GM21786 (cell line): ENCODE data around the gene PLCXD1.
"Not testable (repeated sequence)": the region's sequence is repeated elsewhere in the genome, so short reads cannot be mapped to it uniquely, and the experiment has no call there.

Experiments used
- ATAC-seq: cut with Tn5 transposase; IDR thresholded peaks from one replicate; pipeline ENCODE4 v1.9.1; 2021; ENCODE audit not compliant: unreplicated experiment

The PLCXD1 gene

GRCh38 chrX:291411-291901, 10.3 kb downstream of the PLCXD1 start:
- no peak for ATAC-seq

DNA sequence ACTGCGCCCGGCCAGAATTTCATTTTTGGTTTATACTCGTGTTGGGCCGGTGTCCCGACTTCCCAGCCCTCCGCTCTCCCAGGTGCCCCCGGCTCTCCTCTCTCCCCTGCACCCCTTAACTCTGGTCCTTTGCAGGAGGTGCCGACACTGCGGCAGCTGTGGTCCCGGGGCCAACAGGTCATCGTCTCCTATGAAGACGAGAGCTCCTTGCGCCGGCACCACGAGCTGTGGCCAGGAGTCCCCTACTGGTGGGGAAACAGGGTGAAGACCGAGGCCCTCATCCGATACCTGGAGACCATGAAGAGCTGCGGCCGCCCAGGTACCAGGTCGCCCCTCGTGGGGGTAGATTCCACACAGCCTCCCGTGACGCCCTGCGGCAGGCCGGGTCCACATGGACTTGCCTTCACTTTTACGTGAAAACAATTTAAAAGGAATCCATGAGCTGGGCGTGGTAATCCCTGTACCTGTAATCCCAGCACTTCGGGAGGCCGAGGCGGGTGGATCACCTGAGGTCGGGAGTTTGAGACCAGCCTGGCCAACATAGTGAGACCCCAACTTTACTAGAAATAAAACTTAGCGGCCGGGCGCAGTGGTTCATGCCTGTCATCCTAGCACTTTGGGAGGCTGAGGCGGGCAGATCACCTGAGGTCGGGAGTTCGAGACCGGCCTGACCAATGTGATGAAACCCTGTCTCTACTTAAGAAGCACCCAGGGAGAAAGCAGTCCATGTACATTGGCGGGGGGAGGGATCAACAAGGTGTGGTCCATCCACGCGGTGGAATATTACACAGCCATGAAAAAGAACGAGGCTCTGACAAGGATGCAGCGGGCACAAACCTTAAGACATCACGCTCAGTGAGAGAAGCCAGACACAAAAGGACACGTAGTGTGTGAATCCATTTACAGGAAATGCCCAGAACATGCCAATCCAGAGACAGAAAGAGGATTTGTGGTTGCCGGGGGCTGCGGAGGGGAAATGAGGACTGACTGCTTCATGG, 12.0 kb downstream of the PLCXD1 start:
- ATAC-seq, result no peak

DNA sequence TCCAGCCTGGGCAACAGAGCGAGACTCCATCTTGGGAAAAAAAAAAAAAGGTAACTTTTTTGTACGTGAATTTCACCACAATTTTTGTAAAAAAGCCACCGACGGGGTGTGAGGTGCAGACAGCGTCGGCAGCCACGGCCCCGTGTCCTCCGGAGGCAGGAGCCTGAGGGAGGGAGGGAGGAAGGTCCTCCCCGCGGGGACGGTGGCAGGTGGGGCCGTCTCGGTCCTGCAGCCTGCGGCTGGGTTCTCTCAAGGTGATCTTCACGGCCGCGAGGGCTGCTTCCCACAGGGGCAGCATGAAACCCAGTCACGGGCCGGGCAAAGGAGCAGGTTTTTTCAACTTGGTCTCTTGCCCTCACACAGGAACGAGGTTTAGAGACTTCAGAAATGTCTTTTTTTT, 14.0 kb downstream of the PLCXD1 start:
- ATAC-seq, result no peak

GRCh38 chrX:298993-299392, 17.8 kb downstream of the PLCXD1 start:
- no peak for ATAC-seq

GRCh38 chrX:300334-300733, 19.2 kb downstream of the PLCXD1 start:
- no peak for ATAC-seq

DNA sequence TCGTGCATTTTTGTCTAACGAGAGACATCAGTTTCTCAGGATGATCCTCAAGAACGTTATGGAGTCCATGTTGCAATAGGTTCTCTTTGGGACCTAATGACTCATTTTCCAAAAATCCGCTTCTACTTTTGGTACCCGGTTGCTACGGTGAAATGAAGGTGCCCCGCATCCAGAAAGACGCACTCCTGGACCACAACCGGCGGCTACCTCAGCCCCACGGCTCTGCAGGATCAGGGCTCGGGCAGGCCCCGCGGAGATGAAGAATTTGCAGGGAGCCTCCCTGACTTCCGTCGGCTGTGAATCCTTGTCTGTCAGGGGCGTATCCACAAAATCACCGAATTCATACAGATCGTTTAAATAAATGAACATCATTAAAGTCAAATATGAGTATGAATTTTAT, 21.8 kb downstream of the PLCXD1 start:
- no peak for ATAC-seq

GRCh38 chrX:305781-306613, 24.8 kb downstream of the PLCXD1 start:
- not testable (repeated sequence) for ATAC-seq

GRCh38 chrX:306614-307251, 25.6 kb downstream of the PLCXD1 start:
- ATAC-seq, result not testable (repeated sequence)

DNA sequence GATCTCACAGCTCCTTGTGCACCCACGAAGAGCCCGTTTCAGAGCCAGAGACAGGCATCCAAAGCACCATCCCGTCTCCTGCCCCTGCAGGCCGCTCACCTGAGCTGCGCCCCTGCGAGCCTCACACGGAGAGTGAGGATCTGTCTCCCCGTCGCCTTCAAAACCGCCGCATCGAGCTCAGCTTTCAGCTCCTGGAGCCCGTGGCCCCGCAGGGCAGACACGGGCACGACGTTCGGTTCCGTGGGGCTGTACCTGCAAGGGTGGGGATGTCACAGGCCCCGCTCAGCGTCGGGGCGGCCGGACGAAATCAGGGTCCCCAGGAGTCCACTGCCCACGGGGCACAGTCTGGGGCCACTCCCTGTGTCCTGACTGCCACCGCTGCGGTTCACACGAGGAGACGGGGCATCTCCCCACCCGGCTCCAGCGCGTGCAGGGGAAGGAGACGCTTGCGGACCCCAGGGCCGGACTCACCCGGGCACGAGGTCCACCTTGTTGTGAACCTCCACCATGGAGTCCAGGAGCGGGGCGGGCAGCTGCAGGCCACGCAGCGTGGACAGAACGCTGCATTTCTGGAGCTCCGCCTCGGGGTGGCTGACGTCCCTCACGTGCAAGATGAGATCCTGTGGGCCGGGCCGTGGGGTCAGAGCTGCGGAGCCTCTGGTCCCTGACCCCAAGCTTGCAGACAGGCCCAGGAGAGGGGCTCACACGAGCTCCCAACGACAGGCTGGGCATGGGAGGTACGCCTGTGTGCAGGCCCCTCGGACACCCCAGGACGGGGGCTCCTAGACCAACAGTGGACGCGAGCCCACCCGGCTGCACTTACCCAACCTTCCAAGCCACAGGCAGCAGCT, 26.3 kb downstream of the PLCXD1 start:
- no peak for ATAC-seq

GRCh38 chrX:308821-309520, 27.8 kb downstream of the PLCXD1 start:
- no peak for ATAC-seq

- ATAC-seq, result no peak
These were observed 29.5 kb downstream of the PLCXD1 start for GRCh38 chrX:310621-311155.

DNA sequence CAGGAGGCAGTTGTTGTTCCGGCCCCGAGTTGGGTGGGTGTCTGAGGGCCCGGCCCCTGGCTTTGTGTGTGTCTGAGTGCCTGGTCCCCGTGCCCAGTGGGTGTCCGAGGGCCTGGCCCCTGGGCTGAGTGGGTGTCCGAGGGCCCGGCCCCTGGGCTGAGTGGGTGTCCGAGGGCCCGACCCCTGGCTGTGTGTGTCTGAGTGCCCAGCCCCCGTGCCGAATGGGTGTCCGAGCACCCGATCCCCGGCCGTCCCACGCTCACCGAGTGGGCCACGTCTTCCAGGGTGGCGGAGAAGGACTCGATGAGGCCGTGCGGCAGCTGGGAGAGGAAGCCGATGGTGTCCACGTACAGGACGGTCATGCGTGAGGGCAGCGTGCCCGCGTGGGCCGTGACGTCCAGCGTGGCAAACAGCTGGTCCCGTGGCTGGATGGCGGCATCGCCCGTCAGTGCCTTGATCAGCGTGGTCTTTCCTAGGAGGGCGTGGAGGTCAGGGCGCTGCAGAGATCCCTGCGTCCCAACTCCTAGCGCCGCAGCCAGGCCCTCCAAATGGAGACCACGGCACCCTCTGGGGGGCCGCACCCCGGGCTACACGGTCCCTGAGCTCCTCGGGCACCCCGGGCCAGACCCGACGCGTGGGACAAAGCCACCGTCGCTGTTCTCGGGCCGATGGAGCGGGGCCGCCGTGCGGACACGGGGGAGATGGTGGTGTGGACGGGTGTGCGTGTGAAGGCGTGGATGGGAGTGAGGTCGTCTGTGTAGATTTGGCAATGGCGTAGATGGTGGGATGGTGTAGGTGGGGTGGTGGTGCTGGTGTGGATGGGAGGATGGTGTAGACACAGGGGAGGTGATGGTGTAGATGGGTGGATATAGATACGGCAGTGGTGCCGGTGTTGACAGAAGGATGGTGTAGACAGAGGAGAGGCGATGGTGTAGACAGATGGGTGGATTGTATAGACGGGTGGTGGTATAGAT, 30.3 kb downstream of the PLCXD1 start:
- no peak for ATAC-seq

DNA sequence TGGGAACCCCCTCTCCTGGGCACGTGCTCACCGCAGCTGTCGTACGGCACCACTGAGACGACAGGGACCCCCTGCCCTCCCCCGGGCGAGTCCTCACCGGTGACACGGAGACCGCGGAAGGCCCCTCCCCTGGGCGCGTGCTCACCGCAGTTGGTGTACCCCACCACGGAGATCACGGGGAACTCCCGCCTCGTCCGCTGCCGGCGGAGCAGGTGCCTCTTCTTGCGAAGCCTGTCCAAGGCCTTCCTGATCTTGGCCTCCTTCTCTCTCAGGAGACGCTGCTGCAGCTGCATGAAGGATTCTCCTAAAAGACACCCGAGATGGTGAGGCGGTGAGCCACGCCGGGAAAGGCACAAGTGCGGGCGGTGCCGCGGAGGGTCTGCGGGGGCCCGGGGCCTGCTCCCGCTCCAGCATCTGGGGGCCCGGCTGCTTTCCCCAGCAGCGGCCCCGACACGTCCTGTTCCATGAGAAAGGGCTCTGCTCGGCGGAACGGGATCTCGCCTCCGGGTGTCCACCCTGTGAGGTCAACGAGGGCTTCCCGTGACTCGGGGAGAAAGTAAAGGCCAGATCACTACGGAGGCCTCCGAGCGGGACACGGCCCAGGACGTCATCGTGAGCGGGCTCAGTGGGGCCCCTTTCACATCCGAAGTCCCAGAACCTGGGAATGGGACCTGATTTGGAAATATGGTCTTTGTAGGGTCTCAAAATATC, 31.6 kb downstream of the PLCXD1 start:
- no peak for ATAC-seq

DNA sequence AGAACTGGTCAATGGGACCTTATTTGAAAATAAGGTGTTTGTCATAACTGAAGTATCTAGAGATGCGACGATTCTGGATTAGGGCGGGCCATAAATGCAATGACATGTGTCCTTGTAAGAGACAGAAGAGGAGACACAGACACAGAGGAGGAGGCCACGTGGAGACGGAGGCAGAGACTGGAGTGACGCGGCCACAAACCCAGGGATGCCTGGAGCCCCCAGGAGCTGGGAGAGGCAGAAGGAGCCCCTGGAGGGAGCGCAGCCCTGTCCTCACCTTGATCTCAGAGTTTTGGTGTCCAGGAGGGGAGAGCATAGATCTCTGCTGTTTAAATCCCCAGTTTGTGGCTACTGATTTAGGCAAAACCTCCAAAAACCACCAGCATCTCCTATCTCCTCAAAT, 32.4 kb downstream of the PLCXD1 start:
- no peak for ATAC-seq

- no peak for ATAC-seq
These were observed 32.9 kb downstream of the PLCXD1 start for GRCh38 chrX:314049-314448.

GRCh38 chrX:314781-315595, 33.8 kb downstream of the PLCXD1 start:
- ATAC-seq, result no peak
